ENCODE data around the gene GLIS1.
"Not testable (repeated sequence)": the region's sequence is repeated elsewhere in the genome, so short reads cannot be mapped to it uniquely, and the experiment has no call there.

GLIS1 gene

DNA sequence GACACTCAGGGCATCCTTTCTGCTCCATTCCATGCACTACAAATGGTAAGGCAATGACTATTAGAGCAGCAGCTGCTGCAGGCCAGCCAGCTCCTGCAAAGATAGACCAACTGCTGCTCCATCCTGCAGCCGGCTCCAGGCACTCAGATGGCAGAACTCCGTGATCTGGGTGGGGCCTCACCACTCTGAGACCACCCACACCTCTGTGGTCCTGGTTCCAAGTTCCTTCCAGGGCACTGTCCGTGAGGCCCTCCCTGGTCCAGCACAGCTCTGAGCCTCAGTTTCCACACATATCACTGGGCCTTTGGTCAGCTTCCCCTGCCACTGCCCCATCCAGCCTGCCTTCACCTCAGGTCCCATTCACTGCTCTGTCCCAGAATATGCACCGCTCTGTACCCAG lies 165.0 kb downstream of the GLIS1 start:
- DNase-seq, result no peak

DNA sequence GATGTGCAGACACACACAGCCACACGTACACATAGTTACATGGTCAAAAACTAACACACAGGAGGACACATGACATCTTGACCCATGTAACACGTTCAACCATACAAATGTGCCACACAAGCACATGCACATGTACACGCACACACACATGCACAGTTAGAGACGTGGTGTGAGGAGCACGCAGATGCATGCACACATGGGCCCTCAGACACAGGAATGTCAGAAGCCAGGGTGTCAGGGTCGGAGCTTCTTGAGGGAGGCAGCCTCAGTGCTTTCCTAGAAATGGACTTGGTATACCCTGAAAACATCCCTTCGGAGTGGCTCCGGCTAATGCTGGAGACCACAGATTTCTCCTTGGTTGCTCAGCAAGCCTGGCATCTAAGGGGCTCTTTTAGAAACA lies 165.4 kb downstream of the GLIS1 start:
- no peak for DNase-seq

DNA sequence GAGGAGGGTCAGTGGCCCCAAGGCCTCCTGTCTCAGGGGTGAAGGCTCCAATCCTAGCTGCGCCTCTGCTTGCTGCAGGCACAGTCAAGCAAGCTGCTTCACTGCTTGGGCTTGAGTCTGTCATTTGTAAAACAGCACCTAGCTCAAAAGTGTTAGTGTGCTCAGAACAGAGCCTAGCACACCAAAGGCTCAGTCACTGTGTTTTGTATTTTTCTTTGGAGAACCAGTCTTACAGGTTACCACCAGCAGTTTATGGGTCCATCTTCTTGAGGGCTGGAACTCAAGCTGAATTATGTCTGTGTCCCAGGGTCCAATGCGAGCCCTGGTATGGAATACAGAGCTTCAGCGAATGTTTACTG lies 166.2 kb downstream of the GLIS1 start:
- DNase-seq, result no peak

DNA sequence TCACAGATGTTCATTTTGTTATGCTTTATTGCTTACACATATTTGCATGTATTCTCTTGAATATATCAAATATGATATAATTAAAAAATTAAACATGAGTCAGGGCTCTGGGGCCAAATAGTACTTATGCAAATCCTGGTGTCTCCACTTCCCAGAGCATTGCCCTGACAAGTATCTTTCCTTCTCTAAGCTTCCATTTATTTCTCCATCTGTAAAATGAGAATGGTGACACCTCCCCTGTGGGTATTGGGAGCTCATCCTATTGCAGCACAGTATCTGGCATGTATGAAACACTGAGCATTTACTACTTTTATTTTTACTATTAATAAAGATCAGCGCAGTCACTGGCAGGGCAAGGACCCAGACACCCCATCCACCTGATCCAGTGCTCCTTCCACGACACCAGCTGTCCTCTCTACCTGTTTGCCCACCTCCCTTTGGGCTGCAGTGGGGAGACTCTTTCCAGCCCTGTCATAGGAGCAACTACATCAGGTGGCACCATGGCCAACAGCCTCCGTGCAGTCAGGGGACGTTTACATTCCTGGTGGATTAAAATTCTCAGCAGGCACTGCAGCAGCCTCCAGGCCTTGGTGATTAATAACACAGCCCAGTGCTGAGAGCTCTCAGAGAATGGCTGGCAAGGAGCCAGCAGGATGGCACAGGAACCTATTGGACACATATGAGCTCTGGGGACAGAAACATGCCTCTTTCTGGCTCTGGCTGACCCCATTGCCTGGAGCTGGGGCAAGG lies 166.7 kb downstream of the GLIS1 start:
- no peak for DNase-seq

DNA sequence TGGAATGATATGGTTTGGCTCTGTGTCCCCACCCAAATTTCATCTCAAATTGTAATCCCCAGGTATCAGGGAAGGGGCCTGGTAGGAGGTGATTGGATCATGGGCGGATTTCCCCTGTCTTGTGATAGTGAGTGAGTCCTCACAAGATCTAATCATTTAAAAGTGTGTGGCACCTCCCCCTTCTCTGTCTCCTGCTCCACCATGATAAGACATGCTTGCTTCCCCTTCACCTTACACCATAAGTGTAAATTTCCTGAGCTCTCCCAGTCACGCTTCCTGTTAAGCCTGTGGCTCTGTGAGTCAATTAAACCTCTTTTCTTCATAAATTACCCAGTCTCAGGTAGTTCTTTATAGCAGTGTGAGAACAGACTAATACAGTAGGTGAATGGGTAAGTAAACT lies 170.4 kb downstream of the GLIS1 start:
- DNase-seq, result no peak

DNA sequence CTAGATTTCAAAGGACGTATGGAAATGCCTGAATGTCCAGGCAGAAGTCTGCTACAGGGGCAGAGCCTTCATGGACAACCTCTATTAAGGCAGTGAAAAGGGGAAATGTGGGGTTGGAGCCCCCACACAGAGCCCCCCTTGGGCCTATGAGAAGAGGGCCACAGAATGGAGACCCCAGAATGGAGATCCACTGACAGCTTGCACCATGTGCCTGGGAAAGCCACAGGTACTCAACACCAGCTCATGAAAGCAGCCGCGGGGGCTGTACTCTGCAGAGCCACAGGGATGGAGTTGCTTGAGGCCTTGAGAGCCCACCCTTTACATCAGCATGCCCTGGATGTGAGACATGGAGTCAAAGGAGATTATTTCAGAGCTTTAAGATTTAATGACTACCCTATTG lies 171.1 kb downstream of the GLIS1 start:
- no peak for DNase-seq

DNA sequence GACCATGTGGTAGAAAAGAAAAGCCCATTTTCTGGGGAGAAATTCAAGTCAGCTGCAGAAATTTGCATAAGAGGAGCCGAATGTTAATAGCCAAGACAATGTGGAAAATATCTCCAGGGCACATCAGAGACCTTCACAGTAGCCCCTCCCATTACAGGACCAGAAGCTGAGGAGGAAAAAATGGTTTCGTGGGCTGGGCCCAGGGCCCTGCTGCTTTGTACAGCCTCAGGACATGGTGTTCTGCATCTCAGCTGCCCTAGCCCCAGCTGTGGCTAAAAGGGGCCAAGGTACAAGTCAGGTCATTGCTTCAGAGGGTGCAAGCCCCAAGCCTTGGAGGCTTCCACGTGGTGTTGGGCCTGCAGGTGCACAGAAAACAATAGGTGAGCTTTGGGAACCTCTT lies 171.5 kb downstream of the GLIS1 start:
- DNase-seq, result no peak

DNA sequence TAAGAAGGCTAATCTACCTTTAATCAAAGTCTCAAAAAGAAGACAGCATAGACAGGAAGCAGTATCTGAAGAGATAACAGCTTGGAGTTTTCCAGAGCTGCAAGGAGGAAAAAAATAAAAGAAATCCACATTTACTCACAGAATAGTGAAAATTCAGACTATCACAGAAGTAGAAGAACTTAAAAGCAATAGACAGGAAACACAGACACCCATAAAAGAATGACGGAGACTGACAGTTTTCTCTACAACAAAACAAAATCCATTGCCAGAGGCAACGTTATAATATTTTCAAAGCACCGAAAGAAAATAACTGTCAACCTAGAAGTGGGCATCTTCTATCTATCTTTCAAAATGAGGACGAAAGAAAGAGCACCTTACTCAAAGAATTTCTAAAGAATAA lies 175.4 kb downstream of the GLIS1 start:
- DNase-seq, result no peak

DNA sequence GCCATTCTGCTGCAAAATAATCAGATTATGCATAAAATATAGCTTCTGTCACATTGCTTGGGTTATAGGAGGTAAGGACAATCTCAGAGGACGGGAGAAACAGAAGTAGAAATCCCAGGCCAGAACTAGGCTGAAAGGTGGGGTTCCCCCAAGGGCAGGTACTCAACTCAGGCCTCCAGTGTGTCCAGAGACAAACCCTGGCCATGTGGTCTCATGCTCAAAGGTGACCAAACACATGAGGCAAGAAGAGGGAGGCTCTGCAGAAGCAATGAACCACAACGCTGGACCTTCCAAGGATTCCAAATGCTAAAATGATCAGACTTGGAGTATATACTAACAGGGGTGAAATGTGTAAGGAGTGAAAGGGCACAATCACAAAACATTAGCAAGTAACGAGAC lies 176.0 kb downstream of the GLIS1 start:
- DNase-seq, result no peak

DNA sequence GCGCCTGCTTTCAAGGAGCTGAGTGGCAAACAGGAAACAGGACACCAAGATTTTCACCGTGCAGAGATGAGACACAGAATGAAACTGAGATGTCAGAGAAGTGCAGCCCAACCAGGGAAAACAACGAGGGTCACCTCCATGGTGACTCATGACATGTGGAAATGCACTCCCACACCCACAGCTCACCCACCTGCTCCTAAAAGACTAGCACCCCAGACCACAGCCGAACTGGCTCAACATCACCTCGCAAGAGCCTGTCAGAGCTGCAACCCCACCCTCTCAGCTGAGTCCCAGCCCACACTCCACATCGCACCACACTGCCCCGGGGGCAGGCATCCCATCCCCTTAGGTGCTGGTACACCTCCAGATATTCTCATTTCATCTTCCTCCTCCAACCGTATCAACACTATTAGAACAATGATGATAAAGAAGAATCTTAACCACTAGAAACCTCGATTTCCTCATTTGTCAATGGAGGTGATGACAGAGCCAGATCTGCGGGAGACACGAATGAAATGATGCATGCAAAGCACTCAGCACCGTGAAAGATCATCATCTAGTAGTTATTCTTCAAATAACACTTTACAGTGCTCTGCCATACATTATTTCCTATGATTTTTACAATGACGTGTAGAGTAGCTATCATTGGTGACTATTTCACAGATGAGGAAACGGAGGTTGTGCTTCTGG lies 176.5 kb downstream of the GLIS1 start:
- DNase-seq, result no peak

DNA sequence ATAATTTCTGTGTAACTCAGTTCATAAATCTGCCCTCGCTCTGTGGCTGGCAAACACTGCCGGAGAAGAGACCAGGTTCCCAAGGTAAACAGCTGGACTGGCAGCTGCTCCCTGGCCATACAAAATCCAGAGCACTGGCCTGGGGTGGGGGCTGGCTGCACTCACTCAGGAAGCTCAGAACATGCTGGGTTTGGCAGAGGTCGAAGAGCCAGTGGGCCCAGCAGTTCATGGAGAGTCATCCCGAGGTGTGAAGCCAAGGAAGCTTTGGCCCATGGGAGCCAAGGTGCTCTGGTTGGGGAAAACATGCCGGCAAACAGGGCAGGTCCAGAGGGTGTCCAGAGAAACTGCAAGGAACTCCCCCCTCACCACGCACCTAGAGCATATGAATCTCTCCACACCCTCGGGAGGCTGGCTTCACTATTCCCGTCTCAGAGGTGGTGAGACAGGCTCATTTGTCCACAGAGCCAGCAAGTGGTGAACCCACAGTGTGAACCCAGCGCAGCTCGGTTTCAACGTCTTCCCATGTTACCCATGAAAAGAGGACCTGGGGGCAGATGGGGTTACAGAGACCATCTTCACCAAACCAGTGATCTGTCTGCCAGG lies 177.4 kb downstream of the GLIS1 start:
- no peak for DNase-seq

DNA sequence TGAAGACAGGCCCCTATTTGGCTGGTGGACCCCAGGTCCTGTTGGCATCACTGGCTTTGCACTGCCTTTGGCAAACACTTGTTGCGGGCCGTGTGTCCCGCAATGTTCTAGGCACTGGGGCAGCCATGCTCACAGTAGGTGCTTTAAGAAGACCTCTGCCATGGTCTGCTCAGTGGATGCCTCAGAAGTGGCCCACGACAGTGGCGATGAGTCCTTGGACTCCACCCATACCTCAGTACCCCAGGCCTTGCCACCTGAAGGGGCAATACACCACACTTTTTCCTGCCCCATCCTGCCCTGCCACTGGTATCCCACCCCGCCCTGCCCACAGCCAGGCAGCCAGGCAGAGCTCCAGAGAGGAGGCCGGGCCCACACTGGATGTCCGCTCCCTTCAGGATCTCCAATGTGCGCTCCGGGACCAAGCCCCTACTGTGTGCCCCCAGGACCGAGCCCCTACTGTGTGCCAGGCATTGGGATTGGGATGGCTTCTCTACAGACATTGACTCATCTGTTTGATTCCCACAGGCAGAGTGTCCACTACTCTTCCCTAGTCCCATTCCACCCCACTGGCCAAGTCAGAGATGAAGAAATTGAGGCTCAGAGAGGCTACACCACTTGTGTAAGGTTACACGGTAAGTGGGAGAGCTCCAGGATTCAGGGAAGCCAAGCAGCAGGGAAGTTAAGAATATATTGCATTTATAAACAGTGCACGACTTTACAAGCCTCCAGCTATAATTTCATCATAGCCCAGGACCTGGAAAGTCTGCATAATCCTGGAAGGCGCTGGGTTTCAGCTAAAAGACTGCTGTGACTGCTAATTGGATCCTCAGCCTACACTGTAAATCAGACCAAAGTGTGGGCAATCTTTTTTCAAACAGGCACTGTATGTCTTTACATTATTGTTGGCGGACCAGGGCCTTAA lies 178.1 kb downstream of the GLIS1 start:
- DNase-seq, result no peak

DNA sequence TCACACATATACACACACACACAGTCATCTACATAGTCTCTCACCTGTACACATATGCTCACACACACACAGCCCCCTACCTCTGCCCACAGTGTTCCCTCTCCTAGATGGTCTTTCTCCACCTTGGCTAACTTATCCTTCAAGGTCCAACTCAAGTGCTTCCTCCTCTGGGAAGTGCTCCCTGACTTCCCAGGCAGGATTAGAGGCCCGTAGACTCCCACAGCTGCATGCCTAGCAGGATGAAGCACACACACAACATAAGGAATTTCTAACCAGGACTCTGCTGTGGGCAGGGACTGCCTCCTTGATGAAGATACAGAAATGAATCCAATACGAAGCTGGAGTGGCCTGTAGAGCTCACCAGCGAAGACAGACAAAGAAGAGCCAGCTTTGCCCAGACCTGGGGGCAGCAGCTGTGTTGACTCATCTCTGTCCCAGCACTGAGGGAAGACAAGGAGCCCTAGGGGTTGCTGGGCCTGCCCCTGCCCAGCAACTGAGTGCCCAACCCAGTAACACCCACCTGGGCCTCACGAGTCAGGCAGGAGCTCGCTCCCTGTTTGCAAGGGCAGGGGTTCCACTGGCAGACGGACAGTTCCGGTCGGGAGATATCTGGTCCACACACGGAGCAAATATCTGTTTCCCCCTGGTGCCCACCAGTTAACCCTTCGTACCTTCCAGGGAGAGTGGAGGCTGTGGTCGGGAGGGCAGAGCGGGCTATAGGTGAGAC lies 178.9 kb downstream of the GLIS1 start:
- DNase-seq, result no peak

DNA sequence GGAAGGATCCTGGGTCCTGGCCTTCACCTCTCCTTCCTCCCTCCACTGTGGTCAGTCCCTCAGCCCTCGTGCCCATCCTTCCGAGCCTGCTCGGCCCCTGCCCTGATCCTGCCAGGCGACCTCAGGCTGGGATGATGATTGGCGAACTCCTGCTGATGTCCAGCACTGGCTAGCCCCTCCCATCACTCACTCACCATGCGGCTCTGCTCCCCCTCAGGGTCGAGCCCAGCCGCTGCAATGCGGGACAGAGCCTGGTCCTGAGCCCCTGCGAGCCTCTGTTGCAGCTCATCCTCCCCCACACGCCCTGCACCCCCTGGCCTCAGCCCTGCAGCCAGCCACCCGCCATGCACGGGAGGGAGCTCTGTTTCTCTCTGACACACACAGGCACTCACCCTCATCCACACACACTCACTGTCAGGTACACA lies 179.6 kb downstream of the GLIS1 start:
- no peak for DNase-seq

DNA sequence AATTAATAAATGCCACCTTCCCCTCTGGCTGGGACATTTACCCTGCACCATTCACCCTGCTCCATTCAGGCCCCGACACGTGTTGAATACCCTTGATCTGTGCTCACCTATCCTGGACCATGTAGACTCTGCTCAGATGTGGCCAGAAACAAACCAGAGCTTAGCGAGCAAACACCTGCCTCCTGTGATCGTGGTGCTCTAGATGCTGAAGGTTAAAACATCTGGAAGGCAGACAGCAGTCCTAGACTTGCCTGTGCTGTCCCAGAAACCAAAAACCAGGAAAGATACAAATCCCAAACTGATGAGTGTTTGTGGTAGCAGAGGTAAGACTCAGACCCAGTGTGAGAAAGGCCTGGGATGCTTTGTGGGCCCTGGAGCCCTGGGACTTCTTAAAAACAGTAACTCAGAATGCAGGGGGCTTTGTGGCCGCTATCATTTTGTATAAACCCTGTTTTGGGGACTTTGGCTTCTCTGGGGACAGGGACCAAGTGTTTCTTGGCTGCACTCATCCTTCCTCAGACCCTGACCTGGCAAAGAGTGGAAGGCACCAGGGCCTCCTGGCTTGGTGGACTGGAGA lies 180.1 kb downstream of the GLIS1 start:
- DNase-seq, result no peak

DNA sequence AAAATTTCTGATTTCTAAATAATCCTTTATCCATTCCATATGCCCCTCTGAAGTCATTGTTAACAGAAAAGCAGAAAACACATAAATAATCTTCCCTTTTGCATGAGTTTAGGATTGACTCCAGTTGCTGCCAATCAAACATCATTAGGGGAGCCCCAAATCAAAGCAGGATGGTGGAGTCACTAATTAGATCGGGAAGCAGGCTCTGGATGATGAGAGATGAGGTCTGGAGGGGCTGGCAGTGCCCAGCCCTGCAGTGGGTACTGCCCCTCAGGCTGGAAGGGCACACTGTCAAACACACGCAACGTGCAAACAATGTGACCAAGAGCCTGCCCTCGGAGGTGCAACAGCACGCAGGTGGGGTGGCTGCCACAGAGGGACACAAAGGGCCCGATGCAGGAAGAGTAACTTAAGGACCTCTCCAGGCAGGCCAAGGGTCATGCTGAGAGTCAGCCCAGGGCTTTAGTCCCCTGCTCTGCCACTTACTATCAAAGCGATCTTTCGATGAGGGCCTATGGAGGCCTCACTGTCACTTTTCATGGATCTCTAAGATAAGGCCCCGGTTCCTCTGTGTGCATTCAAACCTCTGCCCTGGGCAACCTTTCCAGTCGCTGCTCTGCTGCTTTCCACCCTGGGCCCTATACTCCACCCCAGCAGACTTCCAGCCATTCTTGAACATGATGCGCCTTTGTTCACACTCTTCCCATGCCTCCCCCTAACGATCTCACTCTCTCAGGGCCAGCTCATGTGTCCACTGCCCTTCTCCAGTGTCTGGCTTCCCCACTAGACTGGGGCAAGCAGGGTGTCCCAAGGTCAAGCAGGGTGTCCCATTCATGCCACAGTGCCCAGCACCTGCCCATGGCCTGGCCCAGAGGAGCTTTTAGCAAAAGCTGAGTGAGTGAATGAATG lies 180.9 kb downstream of the GLIS1 start:
- no peak for DNase-seq

DNA sequence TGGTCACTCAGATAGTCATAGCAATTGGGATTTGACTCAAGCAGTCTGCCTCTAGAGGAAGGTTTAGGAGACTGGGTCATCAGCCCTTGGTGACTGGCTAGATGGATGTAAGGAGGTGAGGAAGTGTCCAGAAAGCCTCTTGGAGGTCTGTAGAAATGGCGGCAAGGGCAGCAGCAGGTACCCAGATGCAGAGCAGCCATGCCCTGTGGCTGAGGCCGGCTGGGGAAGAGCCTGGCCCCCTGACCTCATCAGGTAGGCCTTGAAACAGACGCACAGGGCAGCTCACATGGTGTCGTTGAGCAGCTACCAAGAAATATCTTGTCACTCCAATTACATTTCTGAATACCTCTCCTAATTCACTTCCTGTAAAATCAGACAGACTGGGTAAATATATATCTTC lies 181.6 kb downstream of the GLIS1 start:
- no peak for DNase-seq

DNA sequence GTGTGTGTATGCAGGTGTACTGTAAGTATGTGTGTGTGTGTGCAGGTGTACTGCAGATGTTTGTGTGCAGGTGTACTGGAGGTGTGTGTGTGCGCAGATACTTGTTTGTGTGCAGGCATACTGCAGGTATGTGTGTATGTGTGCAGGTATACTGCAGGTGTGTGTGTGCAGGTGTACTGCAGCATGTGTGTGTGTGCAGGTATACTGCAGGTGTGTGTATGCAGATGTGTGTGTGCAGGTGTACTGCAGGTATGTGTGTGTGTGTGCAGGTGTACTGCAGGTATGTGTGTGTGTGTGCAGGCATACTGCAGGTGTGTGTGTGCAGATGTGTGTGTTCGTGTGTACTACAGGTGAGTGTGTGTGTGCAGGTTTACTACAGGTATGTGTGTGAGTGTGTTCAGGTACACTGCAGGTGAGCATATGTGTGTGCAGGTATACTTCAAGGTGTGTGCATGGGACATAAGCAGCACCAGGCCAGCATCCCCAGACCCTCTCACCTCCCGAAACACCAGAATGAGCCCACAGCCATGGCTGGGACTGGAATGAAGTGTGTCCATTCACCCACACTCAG lies 182.2 kb downstream of the GLIS1 start:
- DNase-seq, result no peak

DNA sequence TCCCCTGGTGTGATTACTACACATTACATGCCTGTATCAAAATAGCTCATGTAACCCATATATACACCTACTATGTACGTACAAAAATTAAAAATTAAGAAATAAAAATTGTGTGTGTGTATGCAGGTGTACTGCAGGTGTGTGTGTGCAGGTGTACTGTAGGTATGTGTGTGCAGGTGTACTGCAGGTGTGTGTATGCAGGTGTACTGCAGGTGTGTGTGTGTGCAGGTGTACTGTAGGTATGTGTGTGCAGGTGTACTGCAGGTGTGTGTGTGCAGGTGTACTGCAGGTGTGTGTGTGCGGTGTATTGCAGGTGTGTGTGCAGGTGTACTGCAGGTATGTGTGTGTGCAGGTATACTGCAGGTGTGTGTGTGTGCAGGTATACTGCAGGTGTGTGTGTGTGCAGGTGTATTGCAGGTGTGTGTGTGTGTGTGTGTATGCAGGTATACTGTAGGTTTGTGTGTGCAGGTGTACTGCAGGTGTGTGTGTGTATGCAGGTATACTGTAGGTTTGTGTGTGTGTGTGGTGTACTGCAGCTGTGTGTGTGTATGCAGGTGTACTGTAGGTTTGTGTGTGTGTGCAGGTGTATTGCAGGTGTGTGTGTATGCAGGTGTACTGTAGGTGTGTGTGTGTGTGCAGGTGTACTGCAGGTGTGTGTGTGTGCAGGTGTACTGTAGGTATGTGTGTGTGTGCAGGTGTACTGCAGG lies 183.2 kb downstream of the GLIS1 start:
- not testable (repeated sequence) for DNase-seq

Data from stimulated activated CD4-positive, alpha-beta T cell treated with anti-CD3 and anti-CD28 coated beads, Interleukin-12 subunit alpha, Interleukin-12 subunit beta, amount 100 ng/mL, for 4 hours (primary cell).